Activated CD8-positive, alpha-beta T cell treated with anti-CD3 and anti-CD28 coated beads for 36 hours (primary cell): Measurements from ENCODE around the gene GALNT2. TPM values are rescaled to one million over a fixed set of nuclear protein-coding genes. Genes with fewer than 3 reads are reported as not detected.

Source experiments
- ATAC-seq: fragments of 200-7000 bp; cut with Tn5 transposase; one replicate; pipeline ENCODE4 v1.10.0; 2021; ENCODE audit warnings: mild to moderate bottlenecking, moderate library complexity
- CTCF ChIA-PET: fragments of 350-600 bp; sonication (Branson Sonifier 250); formaldehyde crosslinking; loops from one replicate; lab custom pipeline; 2021; ENCODE audit warnings: antibody characterized with exemption; lab: Charles Lee
- POLR2A ChIA-PET: fragments of 350-600 bp; sonication (Branson Sonifier 250); formaldehyde crosslinking; loops from one replicate; lab custom pipeline; 2021; ENCODE audit warnings: antibody characterized with exemption; lab: Charles Lee
- DNase-seq: peaks from one replicate; pipeline ENCODE4 v3.0.0-alpha.2; 2020
- H3K27ac Mint-ChIP-seq: one replicate; pipeline ENCODE4 v1.8.0; 2021; ENCODE audit warnings: mild to moderate bottlenecking, mixed read lengths
- H3K27me3 Mint-ChIP-seq: one replicate; pipeline ENCODE4 v1.8.0; 2021; ENCODE audit warnings: mixed read lengths
- H3K36me3 Mint-ChIP-seq: one replicate; pipeline ENCODE4 v1.8.0; 2021; ENCODE audit warnings: low read depth, mixed read lengths
- H3K4me1 Mint-ChIP-seq: one replicate; pipeline ENCODE4 v1.8.0; 2021; ENCODE audit warnings: low read depth, mixed read lengths
- H3K4me3 Mint-ChIP-seq: one replicate; pipeline ENCODE4 v1.8.0; 2021; ENCODE audit warnings: mild to moderate bottlenecking, moderate library complexity, mixed read lengths
- H3K9me3 Mint-ChIP-seq: one replicate; pipeline ENCODE4 v1.8.0; 2021; ENCODE audit warnings: mixed read lengths
- intact Hi-C: fragments of 100-400 bp; cut with micrococcal nuclease; formaldehyde crosslinking; loops from one replicate; pipeline ENCODE4 v1.10.0; 2022
- total RNA-seq, 2 experiments: library from RNA; stranded (reverse); gene quantifications; one replicate each; pipeline ENCODE4 v1.2.3, GENCODE V29; 2021
- TF ChIP-seq, protein P1 (sequence below): fragments of 200-600 bp; IDR thresholded peaks from one replicate; pipeline ENCODE4 v1.8.0; 2022; ENCODE audit warnings: antibody characterized with exemption, mild to moderate bottlenecking

Gene GALNT2
- total RNA-seq, 2 experiments from 2014 or later = 40.1 to 42.3 TPM

- Mint-ChIP-seq H3K4me1 (peaks cover 13% of the 10 kb centered on the region), H3K27ac (peak overlapping the region; percentile 51), H3K27me3 (no peaks in the 10 kb centered on the region), H3K4me3 (no peak overlapping the region), H3K36me3 (peaks cover 5% of the 10 kb centered on the region), H3K9me3 (no peaks in the 10 kb centered on the region)
- POLR2A ChIA-PET = interaction anchor here (1.1 to 1.5 kb wide), 2 partner anchors 8 to 26 kb away, joined by 3 read pairs; no protein-coding TSS in a partner anchor
- intact Hi-C loops = no loop called here
- CTCF ChIA-PET = interaction anchor here (1.4 kb wide), 1 partner anchor 9 kb away, joined by 3 read pairs; no protein-coding TSS in a partner anchor
- TF ChIP-seq, protein P1, sequence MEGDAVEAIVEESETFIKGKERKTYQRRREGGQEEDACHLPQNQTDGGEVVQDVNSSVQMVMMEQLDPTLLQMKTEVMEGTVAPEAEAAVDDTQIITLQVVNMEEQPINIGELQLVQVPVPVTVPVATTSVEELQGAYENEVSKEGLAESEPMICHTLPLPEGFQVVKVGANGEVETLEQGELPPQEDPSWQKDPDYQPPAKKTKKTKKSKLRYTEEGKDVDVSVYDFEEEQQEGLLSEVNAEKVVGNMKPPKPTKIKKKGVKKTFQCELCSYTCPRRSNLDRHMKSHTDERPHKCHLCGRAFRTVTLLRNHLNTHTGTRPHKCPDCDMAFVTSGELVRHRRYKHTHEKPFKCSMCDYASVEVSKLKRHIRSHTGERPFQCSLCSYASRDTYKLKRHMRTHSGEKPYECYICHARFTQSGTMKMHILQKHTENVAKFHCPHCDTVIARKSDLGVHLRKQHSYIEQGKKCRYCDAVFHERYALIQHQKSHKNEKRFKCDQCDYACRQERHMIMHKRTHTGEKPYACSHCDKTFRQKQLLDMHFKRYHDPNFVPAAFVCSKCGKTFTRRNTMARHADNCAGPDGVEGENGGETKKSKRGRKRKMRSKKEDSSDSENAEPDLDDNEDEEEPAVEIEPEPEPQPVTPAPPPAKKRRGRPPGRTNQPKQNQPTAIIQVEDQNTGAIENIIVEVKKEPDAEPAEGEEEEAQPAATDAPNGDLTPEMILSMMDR = no peak
- DNase-seq = no peak
- ATAC-seq = peak; percentile 70
Measured at GRCh38 chr1:230230948-230231773, 164.1 kb downstream of the GALNT2 start.

GRCh38 chr1:230231774-230232145, 164.7 kb downstream of the GALNT2 start:
- DNase-seq = peak; percentile 44
- ChIA-PET CTCF (interaction anchor here (1.4 kb wide), 1 partner anchor 8 kb away, joined by 3 read pairs; no protein-coding TSS in a partner anchor), POLR2A (interaction anchor here (1.1 to 1.5 kb wide), 2 partner anchors 9 to 26 kb away, joined by 3 read pairs; no protein-coding TSS in a partner anchor)
- intact Hi-C loops = no loop called here
- Mint-ChIP-seq H3K27me3 (no peaks in the 10 kb centered on the region), H3K27ac (peak overlapping the region; percentile 51), H3K9me3 (no peaks in the 10 kb centered on the region), H3K4me1 (peaks cover 13% of the 10 kb centered on the region), H3K36me3 (peaks cover 8% of the 10 kb centered on the region), H3K4me3 (no peak overlapping the region)
- peak; percentile 83 for ATAC-seq
- TF ChIP-seq, protein P1 = no peak

GRCh38 chr1:230232371-230232771, 165.3 kb downstream of the GALNT2 start:
- H3K27ac Mint-ChIP-seq = no peak overlapping the region
- intact Hi-C loops = no loop called here
- no peak overlapping the region for H3K4me3 Mint-ChIP-seq
- CTCF ChIA-PET = no interaction called here
- H3K27me3 Mint-ChIP-seq = no peaks in the 10 kb centered on the region
- TF ChIP-seq, protein P1 = no peak
- POLR2A ChIA-PET = interaction anchor here (1.5 kb wide), 1 partner anchor 10 kb away, joined by 3 read pairs; no protein-coding TSS in a partner anchor
- H3K9me3 Mint-ChIP-seq = no peaks in the 10 kb centered on the region
- DNase-seq = no peak
- H3K4me1 Mint-ChIP-seq = peaks cover 13% of the 10 kb centered on the region
- peaks cover 14% of the 10 kb centered on the region for H3K36me3 Mint-ChIP-seq
- no peak for ATAC-seq

DNA sequence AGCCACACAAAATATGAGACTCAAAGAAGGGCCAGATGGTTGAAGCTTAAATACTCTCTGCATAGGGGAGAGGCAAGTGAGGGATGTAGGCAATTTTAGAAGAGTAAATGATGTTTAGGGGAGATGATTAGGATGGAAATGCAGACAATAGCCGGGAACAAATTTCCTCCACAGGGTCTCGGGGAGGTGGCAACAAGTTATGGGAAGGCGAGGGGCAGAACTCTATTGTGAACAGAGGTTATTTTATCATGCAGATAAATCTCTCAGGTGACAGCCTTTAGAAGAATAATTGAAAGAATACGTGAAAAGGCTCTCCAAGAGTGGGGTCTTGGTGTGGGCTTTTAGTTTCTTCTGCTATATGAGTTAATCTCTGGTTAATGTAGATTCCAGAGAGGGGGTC, 166.7 kb downstream of the GALNT2 start:
- H3K4me3 Mint-ChIP-seq = no peak overlapping the region
- intact Hi-C loops = no loop called here
- TF ChIP-seq, protein P1 = no peak
- peaks cover 20% of the 10 kb centered on the region for H3K36me3 Mint-ChIP-seq
- H3K4me1 Mint-ChIP-seq = peaks cover 13% of the 10 kb centered on the region
- CTCF ChIA-PET = no interaction called here
- DNase-seq (no peak), ATAC-seq (no peak)
- POLR2A ChIA-PET = no interaction called here
- no peaks in the 10 kb centered on the region for H3K27me3 Mint-ChIP-seq
- H3K9me3 Mint-ChIP-seq = no peaks in the 10 kb centered on the region
- no peak overlapping the region for H3K27ac Mint-ChIP-seq

GRCh38 chr1:230235876-230236275, 168.8 kb downstream of the GALNT2 start:
- no peaks in the 10 kb centered on the region for H3K27me3 Mint-ChIP-seq
- CTCF ChIA-PET = interaction anchor here (1.5 kb wide), 1 partner anchor 69 kb away, joined by 3 read pairs; no protein-coding TSS in a partner anchor
- POLR2A ChIA-PET = interaction anchor here (0.9 kb wide), 1 partner anchor 16 kb away, joined by 3 read pairs; no protein-coding TSS in a partner anchor
- ATAC-seq = no peak
- H3K4me3 Mint-ChIP-seq = no peak overlapping the region
- H3K27ac Mint-ChIP-seq = no peak overlapping the region
- TF ChIP-seq, protein P1 = no peak
- intact Hi-C loops = no loop called here
- H3K9me3 Mint-ChIP-seq = no peaks in the 10 kb centered on the region
- peaks cover 25% of the 10 kb centered on the region for H3K4me1 Mint-ChIP-seq
- no peak for DNase-seq
- peaks cover 25% of the 10 kb centered on the region for H3K36me3 Mint-ChIP-seq
